ENCODE data around the gene CATSPERD. TPM values are rescaled to one million over a fixed set of nuclear protein-coding genes. Genes with fewer than 3 reads are reported as not detected.

Gene CATSPERD
- polyA plus RNA-seq, 2 of the 4 experiments (the other 2 are of a cell fraction) = 0.03 TPM; not detected in 1

DNA sequence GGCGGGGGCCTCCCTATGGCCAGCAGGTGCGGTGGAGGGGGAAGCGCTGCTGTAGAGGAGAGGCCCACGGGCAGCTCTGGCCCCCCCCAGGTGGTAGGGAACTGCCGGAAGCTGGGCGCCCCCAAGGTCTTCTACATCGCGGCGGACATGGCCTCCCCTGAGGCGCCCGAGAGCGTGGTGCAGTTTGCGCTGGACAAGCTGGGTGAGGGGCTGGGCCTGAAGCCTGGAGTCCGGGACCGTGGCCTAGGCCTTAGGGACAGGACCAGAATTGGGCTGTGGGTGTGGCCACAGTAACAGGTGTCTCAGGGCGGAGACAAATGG, 34.2 kb upstream of the CATSPERD start:
- peaks cover under 1% of the 10 kb centered on the region; the same call in 1 of the 3 replicates for H3K4me1 ChIP-seq
- DNase-seq (ENCODE audit: low read depth in 1 of 2, low spot score in 1 of 2) (no peak), ATAC-seq (no peak; a peak in 2 of 6 replicates), FAIRE-seq (no peak)
- peak overlapping the region; percentile 65 for H3K4me3 ChIP-seq
- TF ChIP-seq KDM1A (IDR thresholded peaks at IDR 0.05; ENCODE audit: low read depth) = no peak
- no peak for TF ChIP-seq EHF (CRISPR knock-in tag; IDR thresholded peaks at IDR 0.05)
- no peak for TF ChIP-seq EP300 (IDR thresholded peaks at IDR 0.05)
- no peak for TF ChIP-seq ZSCAN20 (CRISPR knock-in tag; IDR thresholded peaks at IDR 0.05)
- no peak for TF ChIP-seq KDM5A (IDR thresholded peaks at IDR 0.05)
- TF ChIP-seq, protein P1, sequence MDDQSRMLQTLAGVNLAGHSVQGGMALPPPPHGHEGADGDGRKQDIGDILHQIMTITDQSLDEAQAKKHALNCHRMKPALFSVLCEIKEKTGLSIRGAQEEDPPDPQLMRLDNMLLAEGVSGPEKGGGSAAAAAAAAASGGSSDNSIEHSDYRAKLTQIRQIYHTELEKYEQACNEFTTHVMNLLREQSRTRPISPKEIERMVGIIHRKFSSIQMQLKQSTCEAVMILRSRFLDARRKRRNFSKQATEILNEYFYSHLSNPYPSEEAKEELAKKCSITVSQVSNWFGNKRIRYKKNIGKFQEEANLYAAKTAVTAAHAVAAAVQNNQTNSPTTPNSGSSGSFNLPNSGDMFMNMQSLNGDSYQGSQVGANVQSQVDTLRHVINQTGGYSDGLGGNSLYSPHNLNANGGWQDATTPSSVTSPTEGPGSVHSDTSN (IDR thresholded peaks at IDR 0.05) = no peak
- no peak for TF ChIP-seq CEBPB (IDR thresholded peaks at IDR 0.05)
- TF ChIP-seq FOSB (CRISPR knock-in tag; IDR thresholded peaks at IDR 0.05) = no peak
- TF ChIP-seq RARB (CRISPR knock-in tag; IDR thresholded peaks at IDR 0.05) = no peak
- H3K27ac ChIP-seq = peak overlapping the region; percentile 82 to 90; a peak in 4 of 6 replicates
- no peaks in the 10 kb centered on the region for H3K9me3 ChIP-seq
- ChIA-PET CTCF (interaction anchor here (0.9 to 1.9 kb wide), 5 partner anchors 10 to 638 kb away, joined by 3 to 9 read pairs (median 4); no protein-coding TSS in a partner anchor), POLR2A (interaction anchor here (1.0 to 1.5 kb wide), 4 partner anchors 11 to 64 kb away, joined by 3 to 5 read pairs (median 4); partner anchors contain the start of genes CATSPERD, LONP1, SAFB and SAFB2)
- WGBS (ENCODE audit: missing lambda C conversion rate) = 92% methylated on average over 4 of the region's 16 CpGs
- peak overlapping the region; percentile 70 for H3K4me2 ChIP-seq

DNA sequence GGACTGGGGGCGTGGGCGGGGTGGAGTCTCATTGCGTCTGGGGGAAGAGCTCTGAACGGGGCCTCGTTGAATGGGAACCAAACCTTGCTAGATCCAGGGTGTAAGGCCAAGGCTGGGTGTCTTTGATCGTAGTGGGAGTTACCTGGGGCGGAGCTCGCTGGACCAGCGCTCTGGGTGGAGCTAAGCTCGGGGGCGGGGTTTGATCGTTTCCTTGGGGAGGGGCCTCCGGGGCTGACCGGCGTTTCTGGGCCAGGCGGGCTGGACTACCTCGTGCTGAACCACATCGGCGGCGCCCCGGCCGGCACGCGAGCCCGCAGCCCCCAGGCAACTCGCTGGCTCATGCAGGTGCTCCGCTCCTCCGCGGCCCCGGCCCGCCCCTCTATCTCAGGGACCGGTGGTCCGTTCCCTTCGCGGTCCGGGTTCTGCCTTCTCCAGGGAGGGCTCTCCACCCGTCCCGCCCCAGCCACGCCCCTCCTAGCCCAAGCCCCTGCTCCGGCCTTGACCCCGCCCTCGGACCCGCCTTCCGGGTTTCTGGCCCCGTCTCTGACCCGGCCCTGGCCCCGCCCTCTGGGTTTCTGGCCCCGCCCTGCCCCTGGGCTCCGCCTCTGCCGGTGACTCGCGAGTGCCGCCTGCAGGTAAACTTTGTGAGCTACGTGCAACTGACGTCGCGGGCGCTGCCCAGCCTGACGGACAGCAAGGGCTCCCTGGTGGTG, 33.6 kb upstream of the CATSPERD start:
- Histone ChIP-seq H3K4me3 (peak overlapping the region; percentile 65), H3K27ac (peak overlapping the region; percentile 82 to 90), H3K4me2 (peak overlapping the region; percentile 70), H3K9me3 (no peaks in the 10 kb centered on the region), H3K4me1 (peaks cover 2% of the 10 kb centered on the region; the same call in 2 of the 3 replicates)
- FAIRE-seq = no peak
- peak; percentile 74 to 93 for DNase-seq (ENCODE audit: low read depth in 1 of 2, low spot score in 1 of 2)
- WGBS (ENCODE audit: missing lambda C conversion rate) = 0% methylated on average over 6 of the region's 59 CpGs
- POLR2A ChIA-PET = interaction anchor here (0.7 to 1.5 kb wide), 5 partner anchors 11 to 217 kb away, joined by 3 to 8 read pairs (median 5); partner anchors contain the start of genes CATSPERD, LONP1, SAFB and SAFB2
- CTCF ChIA-PET = interaction anchor here (1.0 to 1.9 kb wide), 7 partner anchors 10 to 638 kb away, joined by 3 to 9 read pairs (median 5); no protein-coding TSS in a partner anchor
- ATAC-seq = peak; percentile 57 to 77
- peak; percentile 33 to 34; a peak in 2 of 5 replicates for TF ChIP-seq RAD21 (conservative IDR thresholded peaks at IDR 0.05 in 1 of 2, IDR thresholded peaks at IDR 0.05 in 1 of 2)
- TF ChIP-seq, protein P2, sequence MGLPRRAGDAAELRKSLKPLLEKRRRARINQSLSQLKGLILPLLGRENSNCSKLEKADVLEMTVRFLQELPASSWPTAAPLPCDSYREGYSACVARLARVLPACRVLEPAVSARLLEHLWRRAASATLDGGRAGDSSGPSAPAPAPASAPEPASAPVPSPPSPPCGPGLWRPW (IDR thresholded peaks at IDR 0.05) = no peak
- no peak for TF ChIP-seq TP53 (CRISPR knock-in tag; IDR thresholded peaks at IDR 0.05)
- TF ChIP-seq, protein P3, sequence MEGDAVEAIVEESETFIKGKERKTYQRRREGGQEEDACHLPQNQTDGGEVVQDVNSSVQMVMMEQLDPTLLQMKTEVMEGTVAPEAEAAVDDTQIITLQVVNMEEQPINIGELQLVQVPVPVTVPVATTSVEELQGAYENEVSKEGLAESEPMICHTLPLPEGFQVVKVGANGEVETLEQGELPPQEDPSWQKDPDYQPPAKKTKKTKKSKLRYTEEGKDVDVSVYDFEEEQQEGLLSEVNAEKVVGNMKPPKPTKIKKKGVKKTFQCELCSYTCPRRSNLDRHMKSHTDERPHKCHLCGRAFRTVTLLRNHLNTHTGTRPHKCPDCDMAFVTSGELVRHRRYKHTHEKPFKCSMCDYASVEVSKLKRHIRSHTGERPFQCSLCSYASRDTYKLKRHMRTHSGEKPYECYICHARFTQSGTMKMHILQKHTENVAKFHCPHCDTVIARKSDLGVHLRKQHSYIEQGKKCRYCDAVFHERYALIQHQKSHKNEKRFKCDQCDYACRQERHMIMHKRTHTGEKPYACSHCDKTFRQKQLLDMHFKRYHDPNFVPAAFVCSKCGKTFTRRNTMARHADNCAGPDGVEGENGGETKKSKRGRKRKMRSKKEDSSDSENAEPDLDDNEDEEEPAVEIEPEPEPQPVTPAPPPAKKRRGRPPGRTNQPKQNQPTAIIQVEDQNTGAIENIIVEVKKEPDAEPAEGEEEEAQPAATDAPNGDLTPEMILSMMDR (IDR thresholded peaks at IDR 0.05) = peak; percentile 62
- 0 out of 3 replicates have a peak, but pooled peaks have one; percentile 27 for TF ChIP-seq SMC3 (IDR thresholded peaks at IDR 0.05)
- TF ChIP-seq MYC (IDR thresholded peaks at IDR 0.05; ENCODE audit: borderline replicate concordance, low read length) = 0 out of 2 replicates have a peak, but pooled peaks have one; percentile 58
- TF ChIP-seq RARB (CRISPR knock-in tag; IDR thresholded peaks at IDR 0.05) = no peak
- TF ChIP-seq PHF8 (IDR thresholded peaks at IDR 0.05; ENCODE audit: borderline replicate concordance, low read depth) = 0 out of 2 replicates have a peak, but pooled peaks have one; percentile 21
- TF ChIP-seq, protein P4, sequence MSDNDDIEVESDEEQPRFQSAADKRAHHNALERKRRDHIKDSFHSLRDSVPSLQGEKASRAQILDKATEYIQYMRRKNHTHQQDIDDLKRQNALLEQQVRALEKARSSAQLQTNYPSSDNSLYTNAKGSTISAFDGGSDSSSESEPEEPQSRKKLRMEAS (IDR thresholded peaks at IDR 0.05) = peak; percentile 28

Data from A549 (cell line).